Activated CD4-positive, alpha-beta memory T cell treated with anti-CD3 and anti-CD28 coated beads for 36 hours (primary cell): Measurements from ENCODE around the gene RTF1. TPM values are rescaled to one million over a fixed set of nuclear protein-coding genes. Genes with fewer than 3 reads are reported as not detected.
A peak's percentile ranks its signal among the peaks of the same experiment; 100 is the strongest.
"Not testable (repeated sequence)": the region's sequence is repeated elsewhere in the genome, so short reads cannot be mapped to it uniquely, and the experiment has no call there.

Experiments
- CTCF ChIA-PET: fragments of 350-600 bp; sonication (Branson Sonifier 250); formaldehyde crosslinking; loops from one replicate; lab custom pipeline; 2021; ENCODE audit warnings: antibody characterized with exemption, inconsistent platforms; lab: Charles Lee
- POLR2A ChIA-PET: fragments of 350-600 bp; sonication (Branson Sonifier 250); formaldehyde crosslinking; loops from one replicate; lab custom pipeline; 2021; ENCODE audit warnings: antibody characterized with exemption; lab: Charles Lee
- DNase-seq: peaks from one replicate; pipeline ENCODE4 v3.0.0-alpha.2; 2020
- H3K27ac Mint-ChIP-seq: one replicate; pipeline ENCODE4 v1.8.0; 2021; ENCODE audit warnings: mixed read lengths
- H3K27me3 Mint-ChIP-seq: one replicate; pipeline ENCODE4 v1.8.0; 2021; ENCODE audit warnings: mixed read lengths
- H3K36me3 Mint-ChIP-seq: one replicate; pipeline ENCODE4 v1.8.0; 2021; ENCODE audit warnings: mixed read lengths
- H3K4me1 Mint-ChIP-seq: one replicate; pipeline ENCODE4 v1.8.0; 2021; ENCODE audit warnings: low read depth, mixed read lengths
- H3K4me3 Mint-ChIP-seq: one replicate; pipeline ENCODE4 v1.8.0; 2021; ENCODE audit warnings: mild to moderate bottlenecking, mixed read lengths
- H3K9me3 Mint-ChIP-seq: one replicate; pipeline ENCODE4 v1.8.0; 2021; ENCODE audit warnings: mixed read lengths
- intact Hi-C: fragments of 100-400 bp; cut with micrococcal nuclease; formaldehyde crosslinking; loops from one replicate; pipeline ENCODE4 v1.15.1; 2023
- total RNA-seq, 2 experiments: library from RNA; stranded (reverse); gene quantifications; one replicate each; pipeline ENCODE4 v1.2.3, GENCODE V29; 2021

RTF1 gene
- total RNA-seq, result 10 to 100 TPM; 24.9 to 26.2 TPM

DNA sequence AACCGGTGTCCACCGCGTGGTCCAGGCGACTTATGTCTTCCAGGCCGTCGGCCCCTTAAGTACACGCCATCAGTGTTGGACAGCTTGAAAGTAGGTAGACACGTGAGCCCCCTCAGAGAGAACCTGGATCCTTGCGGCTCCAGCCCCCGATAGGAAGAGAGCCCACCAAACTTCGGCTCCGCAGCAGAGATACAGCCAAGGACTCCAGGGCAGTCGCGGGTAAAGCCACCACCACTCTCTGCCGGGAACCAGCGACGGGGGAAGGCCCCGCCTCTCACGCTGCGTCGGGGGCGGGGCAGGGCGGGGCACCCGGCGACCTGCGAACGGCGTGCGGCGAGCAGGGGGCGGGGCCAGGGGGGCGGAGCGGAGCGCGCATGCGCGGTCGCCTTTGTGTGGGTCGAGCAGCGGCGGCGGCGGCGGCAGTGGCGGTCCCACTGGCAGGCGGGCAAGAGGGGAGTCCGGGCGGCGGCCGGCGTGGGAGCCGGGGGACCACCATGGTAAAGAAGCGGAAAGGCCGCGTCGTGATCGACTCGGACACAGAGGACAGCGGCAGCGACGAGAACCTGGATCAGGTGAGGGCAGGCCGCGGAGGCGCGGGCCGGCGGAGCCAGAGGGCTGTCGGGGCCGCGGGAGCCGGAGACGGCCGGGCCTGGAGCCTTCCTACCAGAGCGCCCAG is at the start of gene RTF1:
Gene RTF1, plus strand, starts transcription at position 354 of the 676 bp plus-strand sequence. Its CDS starts 21 bp downstream, at position 375.
- no peaks in the 10 kb centered on the region for H3K9me3 Mint-ChIP-seq
- ChIA-PET POLR2A (interaction anchor here (1.4 to 1.6 kb wide), 2 partner anchors 15 to 301 kb away, joined by 3 to 4 read pairs; partner anchors contain the start of genes INO80 and NDUFAF1), CTCF (interaction anchor here (0.6 kb wide), 1 partner anchor 383 kb away, joined by 4 read pairs; no protein-coding TSS in a partner anchor)
- H3K36me3 Mint-ChIP-seq, result peaks cover 8% of the 10 kb centered on the region
- H3K4me3 Mint-ChIP-seq, result peak within 1 kb of the TSS; percentile 88
- H3K27me3 Mint-ChIP-seq, result no peaks in the 10 kb centered on the region
- peak within 1 kb of the TSS; percentile 83 for H3K27ac Mint-ChIP-seq
- DNase-seq, result peak; percentile 98
- H3K4me1 Mint-ChIP-seq, result peaks cover 40% of the 10 kb centered on the region
- intact Hi-C loops, result loop anchor here (1.0 to 10.0 kb wide), 4 partner anchors 15 to 182 kb away; partner anchors contain the start of genes CHP1, EXD1, ITPKA and NDUFAF1

DNA sequence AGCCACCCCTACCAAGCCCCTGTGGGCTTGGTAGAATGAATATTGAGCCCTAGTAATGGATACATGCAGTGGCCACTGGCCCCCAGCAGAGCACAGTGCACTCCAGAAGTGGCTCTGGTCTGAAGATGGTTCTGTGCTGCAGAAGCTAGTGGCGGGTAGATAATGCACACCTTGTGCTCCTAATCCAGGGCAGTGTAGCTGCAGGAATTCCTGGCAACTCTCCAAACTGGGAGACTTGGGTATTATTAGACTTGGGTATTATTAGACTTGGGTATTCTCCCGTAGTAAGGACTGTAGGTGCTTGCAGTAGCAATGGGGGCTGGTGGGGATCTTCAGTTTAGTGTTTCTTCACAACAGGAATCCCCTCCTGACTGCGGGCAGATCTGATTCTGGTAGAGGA is 49.5 kb upstream of the RTF1 start:
- Mint-ChIP-seq H3K27me3 (no peaks in the 10 kb centered on the region), H3K36me3 (peaks cover 47% of the 10 kb centered on the region), H3K27ac (no peak overlapping the region), H3K9me3 (no peaks in the 10 kb centered on the region), H3K4me3 (no peak overlapping the region), H3K4me1 (no peaks in the 10 kb centered on the region)
- DNase-seq, result peak; percentile 0
- ChIA-PET POLR2A (interaction anchor here (0.6 to 0.9 kb wide), 2 partner anchors 9 to 426 kb away, joined by 3 read pairs; no protein-coding TSS in a partner anchor), CTCF (no interaction called here)
- intact Hi-C loops, result no loop called here

DNA sequence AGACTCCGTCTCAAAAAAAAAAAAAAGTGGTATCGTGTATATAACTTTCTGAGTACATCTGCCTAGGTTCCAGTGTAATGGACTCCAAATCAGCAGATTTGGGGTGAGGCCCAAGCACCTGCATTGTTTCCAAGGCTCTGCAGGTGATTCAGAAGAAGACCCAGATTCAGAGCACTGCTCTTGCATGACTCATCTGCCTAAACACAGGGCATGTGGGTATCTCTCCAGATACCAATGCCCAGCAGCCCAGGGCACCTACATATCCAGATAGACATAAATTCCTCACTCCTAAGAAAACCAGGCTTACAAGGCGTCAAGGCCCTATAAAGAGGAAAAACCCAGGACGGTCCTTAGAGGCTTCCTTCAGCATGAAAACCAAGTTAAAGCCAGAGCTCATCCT is 38.9 kb upstream of the RTF1 start:
- no peaks in the 10 kb centered on the region for H3K27me3 Mint-ChIP-seq
- POLR2A ChIA-PET, result no interaction called here
- H3K4me1 Mint-ChIP-seq, result no peaks in the 10 kb centered on the region
- peaks cover 38% of the 10 kb centered on the region for H3K36me3 Mint-ChIP-seq
- H3K4me3 Mint-ChIP-seq, result no peak overlapping the region
- CTCF ChIA-PET, result no interaction called here
- no peak for DNase-seq
- H3K27ac Mint-ChIP-seq, result no peak overlapping the region
- no peaks in the 10 kb centered on the region for H3K9me3 Mint-ChIP-seq
- intact Hi-C loops, result no loop called here

DNA sequence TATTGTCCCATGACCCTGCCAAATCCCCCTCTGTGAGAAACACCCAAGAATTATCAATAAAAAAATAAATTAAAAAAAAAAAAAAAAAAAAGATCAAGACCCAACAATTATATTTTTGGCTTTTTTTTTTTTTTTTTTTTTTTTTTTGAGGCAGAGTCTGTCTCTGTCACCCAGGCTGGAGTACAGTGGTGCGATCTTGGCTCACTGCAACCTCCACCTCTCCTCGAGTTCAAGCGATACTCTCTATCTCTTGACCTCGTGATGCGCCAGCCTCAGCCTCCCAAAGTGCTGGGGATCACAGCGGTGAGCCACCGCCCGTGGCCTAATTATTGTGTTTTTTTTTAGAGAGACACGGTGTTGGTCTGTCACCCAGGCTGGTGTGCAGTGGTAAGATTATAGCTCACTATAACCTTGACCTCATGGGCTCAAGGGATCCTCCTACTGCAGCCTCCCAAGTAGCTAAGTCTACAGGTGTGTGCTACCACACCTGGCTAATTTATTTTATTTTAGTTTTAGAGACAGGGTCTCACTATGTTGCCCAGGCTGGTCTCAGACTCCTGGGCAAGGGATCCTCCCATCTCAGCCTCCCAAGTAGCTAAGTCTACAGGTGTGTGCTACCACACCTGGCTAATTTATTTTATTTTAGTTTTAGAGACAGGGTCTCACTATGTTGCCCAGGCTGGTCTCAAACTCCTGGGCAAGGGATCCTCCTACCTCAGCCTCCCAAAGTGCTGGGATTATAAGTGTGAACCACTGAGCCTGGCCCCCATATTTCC is 32.7 kb upstream of the RTF1 start:
- H3K36me3 Mint-ChIP-seq, result peaks cover 24% of the 10 kb centered on the region
- intact Hi-C loops, DNase-seq, H3K4me3 Mint-ChIP-seq, H3K27ac Mint-ChIP-seq, H3K27me3 Mint-ChIP-seq, POLR2A ChIA-PET, H3K4me1 Mint-ChIP-seq, CTCF ChIA-PET, H3K9me3 Mint-ChIP-seq: not testable (repeated sequence)

DNA sequence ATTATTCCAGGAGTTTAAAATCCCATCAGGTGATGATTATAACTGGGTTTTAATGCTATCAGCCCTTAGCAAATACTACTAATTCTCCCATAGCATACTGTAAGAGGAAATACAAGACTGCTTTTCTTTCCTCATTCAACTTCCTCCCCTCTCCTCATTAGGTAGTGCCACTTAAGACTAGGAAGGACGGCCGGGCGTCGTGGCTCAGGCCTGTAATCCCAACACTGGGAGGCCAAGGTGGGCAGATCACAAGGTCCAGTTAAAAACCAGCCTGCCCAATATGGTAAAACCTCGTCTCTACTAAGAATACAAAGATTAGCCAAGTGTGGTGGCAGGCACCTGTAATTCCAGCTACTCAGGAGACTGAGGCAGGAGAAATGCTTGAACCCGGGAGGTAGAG is 29.2 kb upstream of the RTF1 start:
- intact Hi-C loops, result no loop called here
- CTCF ChIA-PET, result no interaction called here
- DNase-seq, result no peak
- peaks cover 7% of the 10 kb centered on the region for H3K36me3 Mint-ChIP-seq
- no peak overlapping the region for H3K4me3 Mint-ChIP-seq
- H3K27me3 Mint-ChIP-seq, result no peaks in the 10 kb centered on the region
- POLR2A ChIA-PET, result no interaction called here
- no peak overlapping the region for H3K27ac Mint-ChIP-seq
- no peaks in the 10 kb centered on the region for H3K4me1 Mint-ChIP-seq
- no peaks in the 10 kb centered on the region for H3K9me3 Mint-ChIP-seq

DNA sequence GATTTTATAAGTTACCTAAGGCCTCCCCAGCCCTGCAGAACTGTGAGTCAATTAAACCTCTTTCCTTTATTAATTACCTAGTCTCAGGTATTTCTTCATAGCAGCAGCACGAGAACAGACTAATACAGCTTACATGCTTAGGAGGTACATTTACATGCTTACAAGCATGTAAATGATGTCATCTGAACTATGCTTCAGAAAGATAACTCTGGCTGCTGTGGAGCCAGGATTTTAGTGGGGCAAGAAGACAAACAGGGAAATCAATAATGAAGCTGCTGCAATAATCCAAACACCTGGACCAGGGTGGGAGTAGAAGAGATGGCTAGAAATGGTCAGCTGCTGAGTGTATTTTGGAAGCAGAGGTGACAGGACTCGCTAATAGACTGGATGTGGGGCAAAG is 24.2 kb upstream of the RTF1 start:
- Mint-ChIP-seq H3K27ac (no peak overlapping the region), H3K9me3 (no peaks in the 10 kb centered on the region), H3K4me3 (no peak overlapping the region), H3K36me3 (peaks cover 26% of the 10 kb centered on the region), H3K27me3 (no peaks in the 10 kb centered on the region), H3K4me1 (peaks cover 20% of the 10 kb centered on the region)
- intact Hi-C loops, result no loop called here
- CTCF ChIA-PET, result no interaction called here
- POLR2A ChIA-PET, result no interaction called here
- no peak for DNase-seq

DNA sequence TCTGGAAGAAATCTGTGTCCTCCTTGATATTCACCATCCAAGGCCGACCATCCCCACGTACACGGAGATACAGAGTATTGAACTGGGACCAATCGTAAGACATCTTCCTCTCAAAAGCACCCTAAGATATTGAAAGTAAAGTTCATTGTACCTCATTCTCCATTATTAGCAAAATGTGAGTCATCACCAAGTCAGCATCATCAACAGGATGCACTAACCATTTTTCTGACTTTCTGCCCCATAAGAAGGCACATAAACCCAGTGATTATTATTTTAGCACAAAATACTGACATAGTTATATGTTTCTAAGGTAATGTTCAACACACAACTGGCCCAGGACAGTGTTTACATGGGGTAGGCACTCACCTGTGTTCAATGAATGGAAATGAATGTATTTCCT is 22.0 kb upstream of the RTF1 start:
- ChIA-PET POLR2A (no interaction called here), CTCF (no interaction called here)
- no peak for DNase-seq
- Mint-ChIP-seq H3K4me1 (peaks cover 20% of the 10 kb centered on the region), H3K27ac (peak overlapping the region; percentile 48), H3K9me3 (no peaks in the 10 kb centered on the region), H3K4me3 (no peak overlapping the region), H3K27me3 (no peaks in the 10 kb centered on the region), H3K36me3 (peaks cover 23% of the 10 kb centered on the region)
- intact Hi-C loops, result no loop called here

DNA sequence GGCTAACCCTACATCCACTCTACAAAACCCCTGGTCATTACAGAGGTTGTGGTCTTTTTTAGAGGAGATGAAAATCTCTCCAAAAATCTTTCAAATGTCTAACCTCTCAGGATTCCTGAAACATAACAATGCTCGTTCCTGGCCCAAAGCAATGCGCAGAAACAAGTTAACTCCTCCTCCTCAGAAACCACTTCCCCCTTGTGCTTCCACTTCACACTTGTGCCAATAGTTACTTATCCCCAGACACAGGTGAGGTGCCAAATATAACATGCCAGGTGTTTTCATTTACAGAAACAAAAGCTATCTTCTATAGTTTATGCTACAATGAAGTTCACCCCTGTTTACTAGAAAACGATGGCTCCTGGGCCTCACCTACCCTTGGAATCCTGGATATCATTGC is 20.8 kb upstream of the RTF1 start:
- no peaks in the 10 kb centered on the region for H3K9me3 Mint-ChIP-seq
- no peak overlapping the region for H3K4me3 Mint-ChIP-seq
- no peaks in the 10 kb centered on the region for H3K27me3 Mint-ChIP-seq
- peak overlapping the region; percentile 23 for H3K27ac Mint-ChIP-seq
- CTCF ChIA-PET, result no interaction called here
- POLR2A ChIA-PET, result no interaction called here
- peaks cover 22% of the 10 kb centered on the region for H3K4me1 Mint-ChIP-seq
- no peak for DNase-seq
- peaks cover 23% of the 10 kb centered on the region for H3K36me3 Mint-ChIP-seq
- intact Hi-C loops, result no loop called here

DNA sequence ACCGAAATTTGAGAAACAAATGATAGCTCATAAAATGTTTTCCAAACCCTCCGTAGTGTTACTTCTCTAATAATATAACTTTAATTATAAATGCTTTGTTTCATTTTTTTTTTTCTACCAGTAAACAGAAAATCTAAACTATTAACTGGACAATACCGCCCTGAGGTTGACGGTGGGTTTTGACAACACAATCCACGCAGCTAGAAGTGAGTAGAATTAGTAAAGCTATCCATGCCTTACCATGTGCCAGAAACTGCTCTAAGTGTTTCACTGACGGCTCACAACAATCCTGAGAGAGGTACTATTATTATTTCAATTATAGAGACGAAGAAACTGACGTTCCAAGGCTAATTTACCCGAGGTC is 15.0 kb upstream of the RTF1 start:
- H3K4me3 Mint-ChIP-seq, result peak overlapping the region; percentile 90
- H3K4me1 Mint-ChIP-seq, result peaks cover 15% of the 10 kb centered on the region
- H3K27me3 Mint-ChIP-seq, result no peaks in the 10 kb centered on the region
- POLR2A ChIA-PET, result interaction anchor here (0.5 to 1.6 kb wide), 3 partner anchors 14 to 143 kb away, joined by 4 to 5 read pairs (median 4); partner anchors contain the start of gene RTF1
- H3K36me3 Mint-ChIP-seq, result peaks cover 3% of the 10 kb centered on the region
- intact Hi-C loops, result loop anchor here (1.0 to 2.0 kb wide), 4 partner anchors 14 to 117 kb away; partner anchors contain the start of genes NUSAP1 and OIP5
- H3K27ac Mint-ChIP-seq, result peak overlapping the region; percentile 87
- no peak for DNase-seq
- CTCF ChIA-PET, result interaction anchor here (0.9 to 1.2 kb wide), 2 partner anchors 64 to 69 kb away, joined by 4 to 6 read pairs; partner anchors contain the start of genes NUSAP1 and OIP5
- H3K9me3 Mint-ChIP-seq, result no peaks in the 10 kb centered on the region

DNA sequence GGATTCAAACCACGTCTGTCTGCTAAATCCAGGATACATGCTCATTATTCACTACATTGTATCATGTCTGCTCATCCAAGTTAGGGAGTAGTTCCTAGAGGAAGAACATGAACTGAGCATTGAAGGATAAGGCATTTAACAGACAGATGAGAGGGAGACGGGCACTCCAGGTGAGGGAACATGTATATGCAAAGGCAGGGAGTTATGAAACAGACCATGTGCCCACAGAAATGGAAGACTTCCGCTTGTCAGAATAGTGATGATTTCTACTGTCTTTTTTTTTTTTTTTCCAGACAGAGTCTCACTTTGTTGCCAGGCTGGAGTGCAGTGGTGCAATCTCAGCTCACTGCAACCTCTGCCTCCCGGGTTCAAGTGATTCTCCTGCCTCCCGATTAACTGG is 9.6 kb upstream of the RTF1 start:
- H3K4me1 Mint-ChIP-seq, result peaks cover 12% of the 10 kb centered on the region
- H3K4me3 Mint-ChIP-seq, result no peak overlapping the region
- intact Hi-C loops, result no loop called here
- ChIA-PET CTCF (no interaction called here), POLR2A (no interaction called here)
- H3K36me3 Mint-ChIP-seq, result peaks cover 2% of the 10 kb centered on the region
- H3K27ac Mint-ChIP-seq, result no peak overlapping the region
- DNase-seq, result no peak
- no peaks in the 10 kb centered on the region for H3K9me3 Mint-ChIP-seq
- H3K27me3 Mint-ChIP-seq, result no peaks in the 10 kb centered on the region

DNA sequence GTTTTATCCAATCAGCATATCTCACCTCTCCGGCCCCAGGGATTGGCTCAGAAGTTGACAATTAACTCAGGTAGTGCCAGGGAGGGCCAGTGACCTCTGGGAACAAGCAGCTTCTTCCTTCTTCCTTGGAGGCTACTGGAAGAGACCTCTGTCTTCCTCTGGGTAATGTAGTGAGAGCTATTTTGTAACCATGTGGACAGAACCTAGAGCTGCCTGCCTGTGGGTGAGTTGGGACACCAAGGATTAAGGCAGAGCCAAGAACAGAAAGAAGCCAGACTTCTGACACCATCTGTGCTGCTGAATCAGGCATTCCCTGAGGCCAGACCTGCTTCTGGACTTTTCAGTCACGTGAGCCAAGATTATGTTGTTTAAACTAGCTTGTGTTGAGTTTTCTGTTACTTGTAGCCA is 8.7 kb upstream of the RTF1 start:
- POLR2A ChIA-PET, result no interaction called here
- H3K27me3 Mint-ChIP-seq, result no peaks in the 10 kb centered on the region
- no peak overlapping the region for H3K4me3 Mint-ChIP-seq
- peaks cover 9% of the 10 kb centered on the region for H3K4me1 Mint-ChIP-seq
- CTCF ChIA-PET, result no interaction called here
- no peak for DNase-seq
- H3K27ac Mint-ChIP-seq, result no peak overlapping the region
- H3K9me3 Mint-ChIP-seq, result no peaks in the 10 kb centered on the region
- intact Hi-C loops, result no loop called here
- peaks cover 2% of the 10 kb centered on the region for H3K36me3 Mint-ChIP-seq

DNA sequence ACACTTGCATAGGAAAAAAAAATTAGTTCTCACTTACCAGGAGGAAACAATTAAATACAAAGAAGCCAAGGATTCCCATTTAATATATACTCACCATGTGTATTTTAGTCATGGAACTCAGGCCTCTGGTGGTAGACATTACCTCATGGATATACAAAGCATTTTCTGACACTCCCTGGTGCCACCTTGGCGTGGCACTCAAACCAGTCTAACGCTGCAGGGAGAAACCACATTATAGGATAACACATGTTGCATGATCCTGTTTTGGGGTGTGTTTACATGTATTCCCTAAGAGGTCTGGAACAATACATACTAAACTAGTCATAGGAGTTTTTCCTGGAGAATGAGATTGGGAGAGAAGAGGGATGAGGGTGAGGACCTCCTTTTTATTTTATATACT is 5.9 kb upstream of the RTF1 start:
- POLR2A ChIA-PET, result no interaction called here

More for the DNA sequence above, 5.9 kb upstream of the RTF1 start:
- no peak overlapping the region for H3K4me3 Mint-ChIP-seq
- no peaks in the 10 kb centered on the region for H3K9me3 Mint-ChIP-seq
- peaks cover 2% of the 10 kb centered on the region for H3K36me3 Mint-ChIP-seq
- H3K4me1 Mint-ChIP-seq, result peaks cover 11% of the 10 kb centered on the region
- H3K27me3 Mint-ChIP-seq, result no peaks in the 10 kb centered on the region
- no peak for DNase-seq
- intact Hi-C loops, result loop anchor here (10.0 kb wide), 1 partner anchor 176 kb away; the partner anchor contains the start of genes CHP1 and EXD1
- CTCF ChIA-PET, result no interaction called here
- H3K27ac Mint-ChIP-seq, result no peak overlapping the region
